ENCODE data around the gene FAM25A. TPM values are rescaled to one million over a fixed set of nuclear protein-coding genes. Genes with fewer than 3 reads are reported as not detected.

The FAM25A gene
- total RNA-seq, 1 experiment from 2014 or later, result 2.7 TPM

DNA sequence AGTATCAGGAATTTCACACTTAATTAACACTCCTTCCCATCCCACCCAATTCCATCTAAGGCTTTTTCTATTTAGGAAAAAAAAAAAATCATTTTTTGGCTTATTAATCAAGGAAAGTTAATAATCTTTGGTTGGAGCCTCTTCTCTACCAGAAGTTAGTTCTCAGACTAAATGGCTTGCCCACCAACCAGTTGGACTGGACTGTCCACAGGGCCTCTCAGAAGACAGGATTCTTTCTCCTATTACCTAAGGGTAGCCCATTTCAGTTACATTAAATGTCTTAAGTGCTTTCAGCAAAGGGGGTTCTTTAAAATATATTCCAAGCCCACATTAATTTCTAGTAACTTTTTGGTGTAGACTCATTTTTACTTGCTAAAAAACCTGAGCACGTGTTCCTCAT lies 39.3 kb downstream of the FAM25A start:
- BruUV-seq (replicated peaks), result no TSS peak
- intact Hi-C loops (cut with micrococcal nuclease), result no loop called here
- no peak overlapping the region for H3K4me3 ChIP-seq (replicated peaks in 1 of 2; ENCODE audit: low read depth in 1 of 2, low read length in 2 of 2)
- ChIA-PET POLR2A (no interaction called here), RAD21 (ENCODE audit: low non-redundant PET in 1 of 2, low total read pairs in 2 of 2, uncharacterized antibody in 2 of 2, unreplicated experiment in 2 of 2) (interaction anchor here in 1 of 2 experiments (0.6 kb wide), 1 partner anchor 185 kb away, joined by 4 read pairs; no protein-coding TSS in a partner anchor), CTCF (no interaction called here)
- H3K9me3 ChIP-seq (ENCODE audit: control insufficient read depth in 1 of 2, insufficient read depth in 1 of 2, low read depth in 1 of 2, low read length in 2 of 2), result no peaks in the 10 kb centered on the region
- TF ChIP-seq POLR2AphosphoS5 (IDR thresholded peaks at IDR 0.05; ENCODE audit: low read depth, low read length) (no peak), YY1 (IDR thresholded peaks at IDR 0.05; ENCODE audit: extremely low read depth, insufficient replicate concordance, low read depth, low read length) (no peak), SIN3A (IDR thresholded peaks at IDR 0.05; ENCODE audit: low read depth) (no peak), ZBTB33 (IDR thresholded peaks at IDR 0.05; ENCODE audit: extremely low read depth, insufficient replicate concordance, low read length) (no peak), ATF3 (IDR thresholded peaks at IDR 0.05) (no peak), EZH2phosphoT487 (IDR thresholded peaks at IDR 0.05; ENCODE audit: borderline replicate concordance) (no peak), TCF7L2 (IDR thresholded peaks at IDR 0.05; ENCODE audit: borderline replicate concordance, extremely low read depth, insufficient read depth, insufficient read length) (no peak), EGR1 (IDR thresholded peaks at IDR 0.05; ENCODE audit: low read depth) (no peak), FOSL1 (IDR thresholded peaks at IDR 0.05; ENCODE audit: low read depth) (no peak), POLR2A (IDR thresholded peaks at IDR 0.05; ENCODE audit: borderline replicate concordance, extremely low read depth, insufficient read depth, insufficient read length) (no peak), ZFX (IDR thresholded peaks at IDR 0.05) (no peak), REST (IDR thresholded peaks at IDR 0.05; ENCODE audit: low read depth) (no peak), SRF (IDR thresholded peaks at IDR 0.05; ENCODE audit: low read depth) (no peak), JUND (IDR thresholded peaks at IDR 0.05) (no peak), ELF1 (IDR thresholded peaks at IDR 0.05; ENCODE audit: borderline replicate concordance, low read depth) (no peak), SP1 (IDR thresholded peaks at IDR 0.05; ENCODE audit: low read depth) (no peak)
- TF ChIP-seq, protein P1, sequence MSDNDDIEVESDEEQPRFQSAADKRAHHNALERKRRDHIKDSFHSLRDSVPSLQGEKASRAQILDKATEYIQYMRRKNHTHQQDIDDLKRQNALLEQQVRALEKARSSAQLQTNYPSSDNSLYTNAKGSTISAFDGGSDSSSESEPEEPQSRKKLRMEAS (IDR thresholded peaks at IDR 0.05), result no peak
- TF ChIP-seq, protein P2, sequence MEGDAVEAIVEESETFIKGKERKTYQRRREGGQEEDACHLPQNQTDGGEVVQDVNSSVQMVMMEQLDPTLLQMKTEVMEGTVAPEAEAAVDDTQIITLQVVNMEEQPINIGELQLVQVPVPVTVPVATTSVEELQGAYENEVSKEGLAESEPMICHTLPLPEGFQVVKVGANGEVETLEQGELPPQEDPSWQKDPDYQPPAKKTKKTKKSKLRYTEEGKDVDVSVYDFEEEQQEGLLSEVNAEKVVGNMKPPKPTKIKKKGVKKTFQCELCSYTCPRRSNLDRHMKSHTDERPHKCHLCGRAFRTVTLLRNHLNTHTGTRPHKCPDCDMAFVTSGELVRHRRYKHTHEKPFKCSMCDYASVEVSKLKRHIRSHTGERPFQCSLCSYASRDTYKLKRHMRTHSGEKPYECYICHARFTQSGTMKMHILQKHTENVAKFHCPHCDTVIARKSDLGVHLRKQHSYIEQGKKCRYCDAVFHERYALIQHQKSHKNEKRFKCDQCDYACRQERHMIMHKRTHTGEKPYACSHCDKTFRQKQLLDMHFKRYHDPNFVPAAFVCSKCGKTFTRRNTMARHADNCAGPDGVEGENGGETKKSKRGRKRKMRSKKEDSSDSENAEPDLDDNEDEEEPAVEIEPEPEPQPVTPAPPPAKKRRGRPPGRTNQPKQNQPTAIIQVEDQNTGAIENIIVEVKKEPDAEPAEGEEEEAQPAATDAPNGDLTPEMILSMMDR (IDR thresholded peaks at IDR 0.05 in 2 of 3, conservative IDR thresholded peaks at IDR 0.05 in 1 of 3; ENCODE audit: borderline replicate concordance in 1 of 3, insufficient read depth in 1 of 3, low read depth in 2 of 3, low read length in 2 of 3), result no peak
- no peaks in the 10 kb centered on the region for H3K27me3 ChIP-seq (ENCODE audit: insufficient read depth, low read length)
- H3K9ac ChIP-seq (ENCODE audit: low read length), result no peak overlapping the region
- no peaks in the 10 kb centered on the region for H3K79me2 ChIP-seq (ENCODE audit: insufficient read depth, low read length)
- H3K4me2 ChIP-seq (ENCODE audit: low read length), result no peak overlapping the region
- no peaks in the 10 kb centered on the region for H4K20me1 ChIP-seq (ENCODE audit: insufficient read depth)
- peaks cover 39 to 44% of the 10 kb centered on the region in 2 experiments for H3K36me3 ChIP-seq (ENCODE audit: control insufficient read depth in 1 of 2, insufficient read depth in 2 of 2, low read length in 2 of 2)
- H3K4me1 ChIP-seq (ENCODE audit: control insufficient read depth in 1 of 2, insufficient read depth in 2 of 2, low read length in 2 of 2), result no peaks in the 10 kb centered on the region
- ATAC-seq (no peak), DNase-seq (ENCODE audit: low read depth, low spot score) (no peak)
- H3K27ac ChIP-seq (ENCODE audit: low read depth, low read length), result no peak overlapping the region
- no peak overlapping the region for H2AFZ ChIP-seq (ENCODE audit: low read depth, low read length, poor library complexity, severe bottlenecking)
- no peaks in the 10 kb centered on the region for H3K9me2 ChIP-seq (ENCODE audit: insufficient read depth)

Data from HCT116 (cell line).